SK-N-SH (cell line): ENCODE results near the gene PYGM. TPM values are rescaled to one million over a fixed set of nuclear protein-coding genes. Genes with fewer than 3 reads are reported as not detected.
A peak's percentile ranks its signal among the peaks of the same experiment; 100 is the strongest.

Experiments
- CTCF ChIA-PET: fragments of 300-600, 350-600 bp; formaldehyde crosslinking; extraction: SDS; loops from one replicate; lab custom pipeline; 2021; lab: Yijun Ruan, JAX
- POLR2A ChIA-PET: fragments of 350-600 bp; sonication (Branson Sonifier 250); formaldehyde crosslinking; extraction: SDS; loops from one replicate; lab custom pipeline; 2020; ENCODE audit warnings: antibody characterized with exemption, inconsistent platforms; lab: Yijun Ruan, JAX
- DNase-seq: peaks from one replicate; pipeline ENCODE4 v3.0.0; 2012
- H2AFZ ChIP-seq: fragments of 200-600 bp; sonication (generic); 2 replicates; pipeline ENCODE4 v1.8.1; 2016; ENCODE audit warnings: antibody characterized with exemption, mild to moderate bottlenecking, low read depth
- H3F3A ChIP-seq: fragments of 200-600 bp; sonication (generic); replicated peaks from 2 replicates; pipeline ENCODE3; 2016; ENCODE audit warnings: antibody characterized with exemption, mild to moderate bottlenecking; ENCODE audit not compliant: insufficient read depth
- H3K27ac ChIP-seq, 2 experiments: fragments of 200-500 bp in 1 of 2; fragments of 200-600 bp in 1 of 2; sonication (Bioruptor generic) in 1 of 2; sonication (generic), shearing (Covaris generic) in 1 of 2; 2 replicates each; pipeline versions ENCODE4 v1.5.1 to v1.6.1; 2014 to 2016; ENCODE audit warnings: low read depth in 2 of 2, inconsistent platforms in 1 of 2, low read length in 1 of 2, mild to moderate bottlenecking in 1 of 2, mixed read lengths in 1 of 2
- H3K27me3 ChIP-seq: fragments of 200-600 bp; sonication (generic), shearing (Covaris generic); 2 replicates; pipeline ENCODE4 v1.6.1; 2016; ENCODE audit warnings: mixed run types; ENCODE audit not compliant: insufficient read depth
- H3K36me3 ChIP-seq, 2 experiments: fragments of 200-500 bp in 1 of 2; fragments of 200-600 bp in 1 of 2; sonication (Bioruptor generic) in 1 of 2; sonication (generic) in 1 of 2; replicated peaks in 1 of 2; 2 replicates each; pipeline versions ENCODE3 to v1.5.1; 2014 to 2016; ENCODE audit warnings: low read length in 1 of 2, mild to moderate bottlenecking in 1 of 2; ENCODE audit not compliant: insufficient read depth in 2 of 2, control insufficient read depth in 1 of 2
- H3K4me1 ChIP-seq, 2 experiments: fragments of 200-500 bp in 1 of 2; fragments of 200-600 bp in 1 of 2; sonication (Bioruptor generic) in 1 of 2; sonication (generic), shearing (Covaris generic) in 1 of 2; 2 replicates each; pipeline versions ENCODE4 v1.5.1 to v1.6.1; 2014 to 2016; ENCODE audit warnings: low read depth in 1 of 2, low read length in 1 of 2, mixed run types in 1 of 2; ENCODE audit not compliant: insufficient read depth in 2 of 2, control insufficient read depth in 1 of 2
- H3K4me2 ChIP-seq: fragments of 200-600 bp; sonication (generic), shearing (Covaris generic); 2 replicates; pipeline ENCODE4 v1.6.1; 2017; ENCODE audit warnings: mixed run types
- H3K4me3 ChIP-seq, 2 experiments: fragments of 200-500 bp in 1 of 2; fragments of 200-600 bp in 1 of 2; sonication (Bioruptor generic) in 1 of 2; sonication (generic), shearing (Covaris generic) in 1 of 2; 2 replicates each; pipeline versions ENCODE4 v1.5.1 to v1.8.1; 2014 to 2016; ENCODE audit warnings: low read depth in 2 of 2, inconsistent platforms in 1 of 2, low read length in 1 of 2, mild to moderate bottlenecking in 1 of 2, mixed read lengths in 1 of 2, moderate library complexity in 1 of 2
- H3K79me2 ChIP-seq: fragments of 200-600 bp; sonication (generic); 2 replicates; pipeline ENCODE4 v1.8.1; 2017; ENCODE audit warnings: mild to moderate bottlenecking; ENCODE audit not compliant: insufficient read depth
- H3K9ac ChIP-seq: fragments of 200-600 bp; sonication (generic); 2 replicates; pipeline ENCODE4 v1.6.1; 2017; ENCODE audit warnings: mixed run types
- H3K9me2 ChIP-seq: fragments of 200-600 bp; sonication (generic); 2 replicates; pipeline ENCODE4 v1.6.1; 2017; ENCODE audit warnings: mixed run types
- H3K9me3 ChIP-seq: fragments of 200-600 bp; sonication (generic); 2 replicates; pipeline ENCODE4 v1.6.1; 2017; ENCODE audit warnings: mixed run types, mild to moderate bottlenecking, moderate library complexity
- H4K20me1 ChIP-seq: fragments of 200-600 bp; sonication (generic); 2 replicates; pipeline ENCODE4 v1.6.1; 2017; ENCODE audit warnings: mild to moderate bottlenecking, mixed run types; ENCODE audit not compliant: insufficient read depth
- CTCF ChIP-seq: fragments of 200-600 bp; sonication (generic); IDR thresholded peaks from 2 replicates; pipeline ENCODE4 v1.6.1; 2017; ENCODE audit warnings: antibody characterized with exemption, mild to moderate bottlenecking, moderate library complexity
- FOXJ3 ChIP-seq: sonication (generic); formaldehyde crosslinking; IDR thresholded peaks from 2 replicates; pipeline ENCODE4 v1.5.1; 2020; ENCODE audit warnings: mild to moderate bottlenecking, missing genetic modification reagents
- GABPA ChIP-seq: IDR thresholded peaks from 2 replicates; pipeline ENCODE4 v1.4.0; 2012; ENCODE audit warnings: low read depth, mild to moderate bottlenecking
- GATA2 ChIP-seq: sonication (generic); formaldehyde crosslinking; IDR thresholded peaks from 2 replicates; pipeline ENCODE4 v1.5.0; 2020; ENCODE audit warnings: mild to moderate bottlenecking, missing genetic modification reagents
- IRF3 ChIP-seq: fragments of 150-350 bp; IDR thresholded peaks from 2 replicates; pipeline ENCODE4 v1.6.1; 2016; ENCODE audit warnings: mild to moderate bottlenecking, low read depth, low read length
- JUND ChIP-seq: IDR thresholded peaks from 2 replicates; pipeline ENCODE4 v1.4.0; 2012
- MXI1 ChIP-seq: IDR thresholded peaks from 2 replicates; pipeline ENCODE4 v1.6.1; 2012; ENCODE audit warnings: mild to moderate bottlenecking, low read depth, low read length, improper control_type of control experiment
- NRF1 ChIP-seq: IDR thresholded peaks from 2 replicates; pipeline ENCODE4 v1.6.1; 2012; ENCODE audit warnings: low read depth, mild to moderate bottlenecking, low read length
- PBX3 ChIP-seq: IDR thresholded peaks from 2 replicates; pipeline ENCODE4; 2012
- RAD21 ChIP-seq: IDR thresholded peaks from 2 replicates; pipeline ENCODE4 v1.6.1; 2012; ENCODE audit warnings: mild to moderate bottlenecking, low read length
- SMC3 ChIP-seq: IDR thresholded peaks from 2 replicates; pipeline ENCODE4 v1.6.1; 2012; ENCODE audit warnings: low read depth, low read length, improper control_type of control experiment
- TAF1 ChIP-seq: IDR thresholded peaks from 2 replicates; pipeline ENCODE4 v1.6.1; 2012; ENCODE audit warnings: low read depth, mild to moderate bottlenecking, low read length, moderate library complexity, borderline replicate concordance
- YY1 ChIP-seq: IDR thresholded peaks from 2 replicates; pipeline ENCODE4 v1.4.0; 2012; ENCODE audit warnings: low read depth, mild to moderate bottlenecking
- WGBS: methylation state at CpG from one replicate; pipeline ENCODE4 v1.1.6; 2017; ENCODE audit warnings: low lambda C conversion rate; 5-methylcytosine and 5-hydroxymethylcytosine counted together
- polyA plus RNA-seq, 3 experiments: library from polyadenylated mRNA; depleted of rRNA; stranded (reverse); fragments of >200 nt; gene quantifications; 2 replicates each; pipeline ENCODE4 v1.2.3, GENCODE V29; 2012

Gene PYGM
- polyA plus RNA-seq, 1 of the 3 experiments (the other 2 are of a cell fraction), result 0.08 TPM

- WGBS, result 11% methylated on average over 21 of the region's 66 CpGs
- Histone ChIP-seq H3K79me2 (no peaks in the 10 kb centered on the region), H3K36me3 (no peaks in the 10 kb centered on the region), H3K9ac (peak within 1 kb of the TSS; percentile 84), H2AFZ (peak within 1 kb of the TSS; percentile 100; the same call in 1 of the 2 replicates), H3K9me2 (no peaks in the 10 kb centered on the region), H3K27ac (peak within 1 kb of the TSS in 1 of 2 experiments; percentile 76; a peak in 2 of 4 replicates), H3K9me3 (no peaks in the 10 kb centered on the region), H3K27me3 (peaks cover under 1% of the 10 kb centered on the region; the same call in 1 of the 2 replicates), H3K4me1 (peaks cover 0 to 34% of the 10 kb centered on the region in 2 experiments; a peak in 1 of 4 replicates), H3K4me2 (peak within 1 kb of the TSS; percentile 100), H3F3A (no peaks in the 10 kb centered on the region), H3K4me3 (peak within 1 kb of the TSS; percentile 67 to 93), H4K20me1 (no peaks in the 10 kb centered on the region)
- ChIA-PET POLR2A (no interaction called here), CTCF (interaction anchor here (1.0 to 2.6 kb wide), 10 partner anchors 11 to 71 kb away, joined by 3 to 33 read pairs (median 6); partner anchors contain the start of gene RASGRP2)
- TF ChIP-seq MXI1, result peak; percentile 52; the same call in 1 of the 2 replicates
- TF ChIP-seq PBX3, result peak; percentile 99
- TF ChIP-seq JUND, result no peak
- TF ChIP-seq GABPA, result no peak
- TF ChIP-seq IRF3, result peak; percentile 71
- peak; percentile 72 for TF ChIP-seq RAD21
- TF ChIP-seq FOXJ3 (CRISPR knock-in tag), result 0 out of 2 replicates have a peak, but pooled peaks have one; percentile 19
- peak; percentile 98 for TF ChIP-seq CTCF
- TF ChIP-seq GATA2 (CRISPR knock-in tag), result no peak
- TF ChIP-seq TAF1, result peak; percentile 16; the same call in 1 of the 2 replicates
- peak; percentile 37; the same call in 1 of the 2 replicates for TF ChIP-seq NRF1
- TF ChIP-seq SMC3, result peak; percentile 78
- TF ChIP-seq YY1, result no peak
- DNase-seq, result peak; percentile 97
Observed at GRCh38 chr11:64723117-64723906, 36.5 kb downstream of the PYGM start, which contains the start of gene NRXN2. Gene NRXN2 (minus strand): TSS chr11:64723197. CDS start chr11:64713699, 9,498 bp downstream.
